Medulla oblongata (tissue), 1 donor: ENCODE data around the gene TSPAN15.
"Not testable (repeated sequence)": the region's sequence is repeated elsewhere in the genome, so short reads cannot be mapped to it uniquely, and the experiment has no call there.

Experiments used
- DNase-seq: peaks from one replicate; pipeline ENCODE4 v3.0.0-alpha.2; 2015; ENCODE audit errors: extremely low spot score

TSPAN15 gene

DNA sequence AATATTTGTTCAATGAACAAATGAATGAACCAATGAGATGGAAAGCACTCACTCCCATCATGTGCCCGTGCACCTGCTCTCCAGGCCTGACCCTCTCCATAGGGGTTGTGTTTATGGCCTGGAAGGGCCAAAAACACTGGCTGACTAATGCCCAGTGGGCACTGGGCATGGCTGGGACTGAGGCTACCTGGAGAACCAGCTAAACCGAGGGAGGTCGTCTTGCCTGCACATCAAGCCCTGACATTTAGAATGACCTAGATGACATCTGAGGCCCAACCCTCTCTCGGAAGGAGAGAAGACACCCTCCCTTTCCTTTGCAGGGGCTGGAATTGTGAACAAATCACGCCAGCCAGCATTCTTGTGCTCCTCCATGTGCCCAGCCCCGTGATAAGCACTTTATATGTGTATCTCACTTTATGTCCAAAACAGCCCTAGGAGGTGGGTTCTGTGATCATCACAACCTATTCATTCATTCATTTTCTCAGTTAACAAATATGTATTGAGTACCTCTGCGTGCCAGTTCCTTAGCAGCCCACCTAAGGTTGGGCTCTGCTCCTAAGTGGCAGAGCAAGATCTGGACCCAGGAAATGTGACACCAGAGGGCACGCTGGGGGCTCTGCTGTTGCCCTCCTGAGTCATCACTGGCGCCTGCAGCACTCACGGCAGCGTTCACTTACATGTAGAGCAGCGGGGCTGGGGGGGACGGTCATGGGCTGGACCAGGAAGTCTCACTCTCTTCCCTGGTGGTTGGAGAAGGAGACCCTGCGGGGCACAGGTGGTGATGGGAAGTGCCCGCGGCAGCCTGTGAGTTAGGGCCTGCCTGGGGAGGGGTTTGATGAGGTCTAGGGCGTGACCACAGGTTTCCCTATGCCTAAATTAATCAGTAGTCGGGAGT is 52.0 kb downstream of the TSPAN15 start:
- no peak for DNase-seq

DNA sequence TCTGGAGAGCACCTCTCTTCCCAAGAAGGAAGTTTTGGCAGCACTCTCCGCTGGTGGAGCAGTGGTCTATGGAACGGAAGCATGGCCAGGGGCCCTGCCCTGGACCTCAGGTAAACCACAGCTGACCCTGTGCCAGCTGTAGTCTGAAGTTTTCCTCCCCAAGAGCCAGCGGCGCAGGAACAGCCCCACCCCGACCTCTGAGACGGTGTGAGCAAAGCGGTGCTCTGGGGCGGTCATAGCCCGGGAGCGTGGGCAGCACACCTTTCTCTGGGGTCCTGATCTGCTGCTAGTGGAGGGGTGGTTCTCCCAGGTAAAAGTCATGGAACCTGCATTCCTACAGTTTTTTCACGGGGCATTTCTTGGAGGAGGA is 52.6 kb downstream of the TSPAN15 start:
- no peak for DNase-seq

DNA sequence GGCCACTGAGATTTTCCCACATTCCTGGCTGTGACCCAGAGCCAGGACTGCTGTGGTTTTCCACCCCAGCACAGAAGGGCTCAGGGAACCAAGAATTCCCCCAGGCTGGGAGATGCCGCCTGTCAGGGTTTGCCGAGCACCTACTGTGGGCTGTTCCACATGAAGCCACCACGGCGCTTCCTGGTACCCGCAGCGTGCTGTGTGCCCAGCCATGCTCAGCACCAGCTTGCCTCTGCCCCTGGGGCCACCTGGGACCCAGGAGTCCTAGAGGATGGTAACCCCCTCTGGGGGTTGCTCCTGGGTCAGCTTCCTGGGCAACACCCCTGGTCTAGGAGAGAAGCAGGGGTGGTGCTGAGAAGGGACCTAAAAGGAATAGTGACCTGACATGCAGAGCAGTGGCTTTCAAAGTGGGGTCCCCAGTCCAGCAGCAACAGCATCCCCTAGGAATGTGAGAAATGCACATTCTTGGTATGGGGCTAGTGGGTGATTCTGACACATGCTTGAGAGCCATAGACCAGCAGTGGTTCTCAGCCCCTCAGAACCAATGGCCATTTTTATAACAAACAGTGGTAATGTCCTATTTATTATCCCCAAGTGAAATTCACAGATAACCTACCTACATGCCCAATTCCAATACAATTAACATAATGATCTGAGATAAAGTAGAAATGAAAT is 53.4 kb downstream of the TSPAN15 start:
- no peak for DNase-seq

DNA sequence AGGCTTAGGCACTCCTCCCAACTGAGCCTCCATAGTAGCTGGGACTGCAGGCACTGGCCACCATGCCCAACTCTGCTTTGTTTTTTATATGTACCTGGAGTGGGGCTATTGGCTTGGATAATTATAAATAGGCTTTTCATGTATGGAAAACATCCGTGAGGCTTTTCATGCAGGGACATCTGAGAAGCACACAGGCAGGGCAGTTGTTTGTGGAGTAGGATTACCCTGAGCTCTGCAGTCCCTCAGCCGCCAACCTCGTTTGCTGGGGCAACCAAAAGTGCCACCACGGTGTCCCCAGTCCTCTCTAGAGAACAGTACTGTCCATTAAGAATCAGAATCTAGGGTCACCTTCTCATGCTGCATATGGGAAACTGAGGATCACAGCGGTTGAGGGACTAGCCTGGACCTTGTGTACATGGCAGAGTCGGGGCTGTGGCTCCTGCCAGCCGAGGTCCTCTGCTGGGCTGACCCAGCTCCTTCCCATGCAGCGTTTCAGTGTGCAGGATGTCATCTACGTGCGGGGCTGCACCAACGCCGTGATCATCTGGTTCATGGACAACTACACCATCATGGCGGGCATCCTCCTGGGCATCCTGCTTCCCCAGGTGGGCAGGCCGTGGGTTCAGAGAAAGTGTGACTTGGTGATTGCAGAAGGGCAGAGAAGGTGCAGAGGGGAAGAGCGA is 54.5 kb downstream of the TSPAN15 start:
- DNase-seq: no peak

DNA sequence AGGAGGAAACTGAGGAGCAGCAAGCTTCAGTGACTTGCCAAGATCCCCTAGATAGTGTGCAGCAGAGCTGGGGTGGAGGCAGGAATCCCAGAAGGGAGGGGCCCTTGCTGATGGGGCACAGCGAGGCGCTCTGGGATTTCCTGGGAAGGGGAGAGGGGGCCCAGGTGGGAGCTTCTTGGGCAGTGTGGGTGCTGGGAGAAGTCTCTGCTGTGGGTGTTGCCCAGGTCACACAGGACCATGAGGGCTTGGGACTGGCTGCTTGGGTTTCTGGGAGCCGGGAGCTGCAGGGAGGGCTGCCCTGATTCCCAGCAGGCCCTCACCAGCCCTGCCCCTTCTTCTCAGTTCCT is 55.2 kb downstream of the TSPAN15 start:
- DNase-seq: no peak

DNA sequence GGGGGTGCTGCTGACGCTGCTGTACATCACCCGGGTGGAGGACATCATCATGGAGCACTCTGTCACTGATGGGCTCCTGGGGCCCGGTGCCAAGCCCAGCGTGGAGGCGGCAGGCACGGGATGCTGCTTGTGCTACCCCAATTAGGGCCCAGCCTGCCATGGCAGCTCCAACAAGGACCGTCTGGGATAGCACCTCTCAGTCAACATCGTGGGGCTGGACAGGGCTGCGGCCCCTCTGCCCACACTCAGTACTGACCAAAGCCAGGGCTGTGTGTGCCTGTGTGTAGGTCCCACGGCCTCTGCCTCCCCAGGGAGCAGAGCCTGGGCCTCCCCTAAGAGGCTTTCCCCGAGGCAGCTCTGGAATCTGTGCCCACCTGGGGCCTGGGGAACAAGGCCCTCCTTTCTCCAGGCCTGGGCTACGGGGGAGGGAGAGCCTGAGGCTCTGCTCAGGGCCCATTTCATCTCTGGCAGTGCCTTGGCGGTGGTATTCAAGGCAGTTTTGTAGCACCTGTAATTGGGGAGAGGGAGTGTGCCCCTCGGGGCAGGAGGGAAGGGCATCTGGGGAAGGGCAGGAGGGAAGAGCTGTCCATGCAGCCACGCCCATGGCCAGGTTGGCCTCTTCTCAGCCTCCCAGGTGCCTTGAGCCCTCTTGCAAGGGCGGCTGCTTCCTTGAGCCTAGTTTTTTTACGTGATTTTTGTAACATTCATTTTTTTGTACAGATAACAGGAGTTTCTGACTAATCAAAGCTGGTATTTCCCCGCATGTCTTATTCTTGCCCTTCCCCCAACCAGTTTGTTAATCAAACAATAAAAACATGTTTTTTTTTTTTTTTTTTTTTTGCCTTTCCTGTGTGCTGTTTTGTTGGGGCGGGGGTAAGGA is 55.8 kb downstream of the TSPAN15 start:
- no peak for DNase-seq

DNA sequence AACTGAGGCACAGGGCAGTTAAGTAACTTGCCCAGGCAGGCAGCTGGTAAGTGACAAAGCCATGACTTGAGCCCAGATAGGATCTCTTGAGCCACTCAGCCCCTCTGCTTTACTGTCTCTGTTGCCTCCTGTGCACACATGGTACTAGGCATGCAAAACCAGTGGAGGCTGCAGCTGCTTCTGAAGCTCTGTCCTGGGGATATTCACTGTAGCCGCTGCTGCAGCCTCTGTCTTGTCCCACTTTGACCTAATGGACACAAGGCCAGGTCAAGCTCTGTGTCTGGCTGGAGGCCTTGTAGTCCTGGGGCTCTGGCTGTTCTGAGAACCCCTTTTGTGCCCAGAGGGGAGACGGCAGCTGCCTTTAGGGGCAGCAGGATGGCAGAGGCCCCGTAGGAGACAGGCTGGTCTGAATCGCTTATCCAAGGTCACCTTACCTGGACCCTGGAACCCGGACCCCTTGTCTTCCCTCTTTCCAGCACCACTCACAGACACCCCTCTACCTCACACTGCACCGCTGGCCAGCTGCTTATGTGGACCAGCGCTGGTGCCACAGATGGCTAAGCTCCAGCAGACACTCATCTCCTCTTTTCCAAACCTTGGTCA is 57.6 kb downstream of the TSPAN15 start:
- DNase-seq: no peak

DNA sequence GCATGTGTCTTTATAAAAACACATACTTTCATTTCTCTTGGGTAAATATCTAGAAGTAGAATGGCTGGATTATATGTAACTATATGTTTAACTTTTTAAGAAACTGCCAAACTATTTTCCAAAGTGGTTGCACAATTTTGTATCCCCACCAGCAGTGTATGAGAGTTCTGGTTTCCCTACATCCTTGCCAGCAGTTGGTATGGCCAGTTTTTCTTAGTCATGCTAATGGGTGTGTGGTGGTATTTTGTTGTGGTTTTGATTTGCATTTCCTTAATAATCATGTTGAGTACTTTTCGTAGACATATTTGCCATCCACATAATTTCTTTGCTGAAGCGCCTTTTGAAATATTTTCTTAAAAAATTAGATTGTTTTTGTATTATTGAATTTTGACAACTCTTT is 61.6 kb downstream of the TSPAN15 start:
- no peak for DNase-seq

DNA sequence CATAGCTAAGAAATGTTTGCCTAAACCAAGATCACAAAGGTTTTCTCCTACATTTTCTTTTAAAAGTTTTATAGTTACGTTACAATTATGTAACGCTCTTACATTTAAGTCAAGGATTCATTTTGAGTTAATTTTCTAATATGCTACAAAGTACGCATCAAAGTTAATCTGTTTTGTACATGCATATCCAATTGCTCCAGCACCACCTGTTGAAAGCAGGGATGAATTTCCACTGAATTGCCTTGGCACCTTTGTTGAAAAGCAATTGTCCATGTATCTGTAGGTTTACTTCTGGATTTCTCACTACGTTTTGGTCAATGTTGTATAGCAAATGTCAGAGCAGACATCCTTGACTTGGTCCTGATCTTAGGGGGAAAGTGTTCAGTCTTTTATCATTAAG is 62.4 kb downstream of the TSPAN15 start:
- DNase-seq: no peak

DNA sequence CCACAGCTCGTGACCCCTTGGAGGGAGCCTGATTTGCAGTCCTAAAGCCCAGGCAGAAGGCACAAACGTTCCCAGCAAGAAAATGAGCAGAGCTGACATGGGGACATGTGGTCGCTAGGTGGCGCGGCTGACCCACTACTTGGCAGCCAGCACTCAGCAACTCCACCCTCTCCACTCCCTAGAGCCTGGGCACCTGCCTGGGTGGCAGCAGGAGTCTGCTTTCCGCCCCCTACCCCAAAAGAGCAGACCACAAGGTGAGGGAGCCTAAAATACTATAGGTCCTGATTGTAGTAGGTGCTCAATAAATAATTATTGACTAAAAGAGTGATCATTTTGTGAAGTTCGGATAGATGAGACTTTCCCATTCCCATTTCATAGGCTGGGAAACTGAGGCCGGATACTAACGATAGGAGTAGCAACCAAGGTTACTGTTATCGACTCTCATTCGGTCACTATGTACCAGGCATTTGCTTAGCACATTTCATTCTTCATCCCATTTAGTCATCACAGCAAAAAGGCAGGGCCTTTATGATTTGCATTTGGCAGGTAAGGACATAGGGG is 64.5 kb downstream of the TSPAN15 start:
- DNase-seq: no peak

DNA sequence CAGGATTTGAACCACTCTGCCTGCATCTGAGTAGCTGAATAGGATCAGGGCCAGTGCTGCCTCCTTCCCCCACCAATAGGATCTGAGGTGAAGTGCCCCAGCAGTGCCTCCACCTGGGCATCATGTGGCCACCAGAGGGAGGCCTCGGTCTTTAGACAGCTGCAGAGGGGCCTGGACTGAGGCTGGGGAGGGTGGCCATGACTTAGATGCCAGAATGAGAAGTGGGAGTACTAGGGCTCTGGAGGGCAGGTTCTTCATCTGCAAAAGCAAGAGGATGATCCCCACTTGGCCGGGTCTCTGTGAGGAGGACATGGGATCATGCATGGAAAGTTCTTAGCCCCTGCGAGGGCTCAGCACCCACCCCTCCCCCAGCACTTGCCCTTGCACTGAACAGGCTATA is 65.1 kb downstream of the TSPAN15 start:
- no peak for DNase-seq

DNA sequence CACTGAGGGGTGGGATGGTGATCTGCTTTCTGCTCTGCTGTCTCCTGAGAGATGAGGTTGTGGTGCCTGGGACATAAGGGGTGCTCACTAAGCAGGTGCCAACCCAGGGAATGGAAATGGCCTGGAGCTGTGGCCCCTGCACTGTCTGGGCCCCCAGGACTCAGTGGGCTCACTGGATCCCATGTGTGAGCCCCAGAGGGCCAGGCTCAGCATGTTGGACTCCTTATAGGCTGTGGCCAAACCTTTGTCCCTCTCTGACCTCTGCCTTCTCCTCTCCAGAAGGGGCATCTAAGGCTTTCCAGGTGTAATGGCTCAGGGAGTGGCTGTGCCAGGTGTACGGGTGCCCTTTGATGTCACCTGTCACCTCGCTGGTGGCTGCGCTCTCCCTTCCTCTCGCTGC is 65.5 kb downstream of the TSPAN15 start:
- no peak for DNase-seq

DNA sequence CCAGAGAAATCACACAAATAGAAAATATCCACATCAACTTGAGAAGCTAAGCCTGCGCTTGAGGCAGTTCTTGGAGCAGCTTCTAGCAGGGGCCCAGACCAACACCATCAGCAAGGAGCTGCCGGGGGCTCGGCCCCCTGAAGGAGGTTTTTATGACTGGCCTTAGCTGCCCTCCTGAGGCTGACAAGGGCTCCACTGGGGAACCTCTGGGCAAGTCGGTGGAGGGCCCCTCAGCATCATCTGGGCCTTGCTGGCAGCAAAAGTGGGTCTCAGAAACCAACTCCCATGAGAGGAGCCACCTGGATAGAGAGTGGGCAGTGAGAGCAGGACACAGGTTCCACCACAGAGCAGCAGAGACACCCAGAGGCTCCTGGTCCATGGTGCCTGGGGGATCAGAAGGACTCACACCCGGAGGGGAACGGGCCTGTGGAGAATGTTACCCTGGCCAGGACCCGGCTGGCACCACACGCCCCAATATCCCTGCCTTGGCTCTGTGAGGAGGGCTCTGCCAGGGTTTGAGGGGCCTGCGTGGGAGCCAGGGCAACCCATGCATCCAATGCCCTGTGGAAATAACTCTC is 66.1 kb downstream of the TSPAN15 start:
- no peak for DNase-seq

DNA sequence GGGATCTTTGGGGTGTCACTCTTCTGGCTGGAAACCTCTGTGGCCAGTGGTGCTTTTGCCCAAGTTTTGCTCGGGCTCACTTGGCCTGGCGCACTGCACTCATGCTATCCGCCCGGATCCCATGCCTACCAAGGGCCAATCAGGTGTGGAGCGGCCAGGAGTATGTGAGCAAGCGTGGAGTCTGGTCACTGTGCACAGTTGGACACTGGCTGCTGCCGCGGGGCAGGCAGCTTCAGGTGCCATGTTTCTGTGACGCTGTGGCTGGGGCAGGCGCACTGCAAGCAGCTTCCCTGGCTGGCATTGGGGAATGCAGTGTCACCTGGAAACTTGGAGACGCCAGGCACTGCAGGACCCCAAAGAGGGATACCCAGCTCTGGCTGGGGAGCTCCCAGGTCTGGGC is 76.7 kb downstream of the TSPAN15 start:
- no peak for DNase-seq

DNA sequence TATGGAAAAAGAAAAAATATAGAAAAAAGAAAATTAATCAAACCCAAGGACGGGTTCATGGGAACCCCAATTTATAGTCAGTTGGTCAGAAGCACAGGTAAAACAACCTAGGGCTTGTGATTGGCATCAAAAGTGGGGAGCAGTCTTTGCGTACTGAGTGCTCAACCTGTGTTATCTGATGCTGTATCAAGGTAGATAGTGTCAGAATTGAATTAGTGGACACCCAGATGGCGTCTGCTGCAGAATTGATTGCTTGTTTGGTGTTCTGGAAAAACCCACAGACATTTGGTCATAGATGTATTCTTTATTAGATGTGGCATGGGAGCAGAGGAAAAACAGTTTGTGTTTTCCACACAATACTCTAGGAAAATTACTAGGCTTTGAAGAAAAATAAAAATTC is 82.4 kb downstream of the TSPAN15 start:
- DNase-seq: no peak

DNA sequence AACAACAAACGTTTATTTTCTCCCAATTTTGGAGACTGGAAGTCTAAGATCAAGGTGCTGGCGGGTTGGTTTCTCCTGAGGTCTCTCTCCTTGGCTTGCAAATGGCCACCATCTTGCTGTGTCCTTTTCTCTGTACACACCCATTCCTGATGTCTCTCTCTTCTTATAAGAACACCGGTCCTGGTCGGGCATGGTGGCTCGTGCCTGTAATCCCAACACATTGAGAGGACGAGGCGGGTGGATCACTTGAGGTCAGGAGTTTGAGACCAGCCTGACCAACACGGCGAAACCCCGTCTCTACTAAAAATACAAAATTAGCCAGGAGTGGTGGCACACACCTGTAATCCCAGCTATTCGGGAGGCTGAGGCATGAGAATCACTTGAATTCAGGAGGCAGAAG is 85.3 kb downstream of the TSPAN15 start:
- not testable (repeated sequence) for DNase-seq

DNA sequence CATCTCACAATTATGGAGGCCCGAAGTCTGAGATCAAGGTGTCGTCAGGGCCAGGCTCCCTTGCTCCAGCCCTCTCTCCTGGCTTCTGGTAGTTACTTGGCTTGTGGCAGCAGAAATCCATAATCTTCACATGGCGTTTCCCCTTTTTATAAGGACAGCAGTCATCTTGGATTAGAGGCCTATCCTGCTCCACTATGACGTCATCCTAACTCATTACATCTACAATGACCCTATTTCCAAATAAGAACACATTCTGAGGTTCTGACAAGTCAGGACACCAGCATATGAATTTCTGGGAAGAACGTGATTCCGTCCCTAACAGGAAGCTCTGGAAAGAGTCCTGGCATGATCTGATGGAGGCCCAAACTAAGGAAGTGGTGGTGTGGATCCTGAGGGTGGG is 86.2 kb downstream of the TSPAN15 start:
- no peak for DNase-seq

DNA sequence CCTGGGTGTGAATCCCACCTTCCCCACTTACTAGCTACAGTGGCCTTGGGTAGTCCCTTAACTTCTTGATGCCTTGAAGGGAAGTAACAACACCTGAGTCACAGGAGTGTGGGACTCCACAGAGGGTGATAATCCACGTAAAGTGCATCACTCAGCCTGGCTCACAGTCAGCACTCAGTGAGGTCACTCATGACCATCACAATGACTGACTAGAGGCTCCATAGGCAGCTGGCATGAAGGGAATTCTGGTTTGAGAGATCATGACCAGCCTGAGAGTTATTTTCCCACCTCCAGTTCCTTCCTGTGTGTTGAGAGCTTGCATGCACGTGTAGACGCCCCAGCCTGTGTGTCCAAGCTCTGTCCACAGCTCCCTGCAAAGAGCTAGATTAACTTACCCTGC is 87.2 kb downstream of the TSPAN15 start:
- no peak for DNase-seq

DNA sequence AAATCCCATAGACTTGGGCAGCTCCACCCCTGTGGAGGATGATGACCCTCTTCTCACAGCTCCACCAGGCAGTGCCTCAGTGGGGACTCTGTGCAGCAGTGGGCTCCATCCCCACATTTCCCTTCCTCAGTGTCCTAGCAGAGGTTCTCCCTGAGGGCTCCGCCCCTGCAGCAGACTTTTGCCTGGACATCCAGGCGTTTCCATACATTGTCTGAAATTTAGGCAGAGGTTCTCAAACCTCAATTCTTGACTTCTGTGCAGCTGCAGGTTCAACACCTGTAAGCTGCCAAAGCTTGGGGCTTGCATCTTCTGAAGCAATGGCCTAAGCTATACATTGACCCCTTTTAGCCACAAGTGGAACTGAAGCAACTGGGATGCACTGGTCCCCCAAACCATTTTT is 90.2 kb downstream of the TSPAN15 start:
- no peak for DNase-seq

DNA sequence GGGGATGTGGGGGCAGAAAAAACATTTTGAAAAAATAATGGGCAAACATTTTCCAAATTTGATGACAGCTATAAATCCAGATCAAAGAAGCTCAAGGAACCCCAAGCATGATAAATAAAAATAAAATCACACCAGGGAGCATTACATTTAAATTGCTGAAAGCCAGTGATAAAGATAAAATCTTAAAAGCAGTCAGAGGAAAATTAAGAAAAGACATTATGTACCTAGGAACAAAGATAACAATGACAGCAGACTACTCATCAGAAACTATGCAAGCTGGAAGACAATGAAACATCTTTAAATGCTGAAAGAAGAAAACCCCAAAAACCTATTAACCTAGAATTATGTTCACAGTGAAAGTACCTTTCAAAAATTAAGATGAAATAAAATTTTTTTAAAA is 98.7 kb downstream of the TSPAN15 start:
- DNase-seq: no peak

DNA sequence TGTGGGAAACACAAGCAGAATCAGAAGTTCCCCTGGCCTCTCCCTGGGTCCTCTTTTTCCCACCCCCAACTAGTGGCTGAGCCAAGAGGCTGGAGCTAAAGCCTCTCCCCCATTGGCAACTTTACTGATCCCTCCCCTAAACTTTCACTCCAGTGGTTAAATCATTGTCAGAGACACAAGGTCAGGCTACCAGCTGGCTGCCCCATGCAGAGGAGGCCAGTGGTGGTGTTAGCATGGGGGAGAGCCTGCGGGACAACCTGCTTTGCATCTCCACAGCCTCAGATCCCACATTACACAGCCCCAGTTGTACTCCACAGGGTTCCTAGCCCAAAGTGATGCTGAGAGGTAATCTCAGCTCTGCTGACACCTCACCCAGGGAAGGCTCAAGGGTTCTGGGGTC is 101.0 kb downstream of the TSPAN15 start:
- no peak for DNase-seq
